ENCODE measurements around the gene PEX11A. TPM values are rescaled to one million over a fixed set of nuclear protein-coding genes. Genes with fewer than 3 reads are reported as not detected.
"Not testable (repeated sequence)": the region's sequence is repeated elsewhere in the genome, so short reads cannot be mapped to it uniquely, and the experiment has no call there.

Gene PEX11A
- total RNA-seq, 3 donors from 2014 or later = 42.3 to 64.2 (median 46.1) TPM

GRCh38 chr15:89693091-89693490, 2.5 kb upstream of the PEX11A start:
- Histone ChIP-seq H3K27me3 (no peaks in the 10 kb centered on the region), H3K36me3 (no peaks in the 10 kb centered on the region), H3K4me3 (no peak overlapping the region), H3K9me3 (no peaks in the 10 kb centered on the region), H3K4me1 (peaks cover 0 to 8% of the 10 kb centered on the region in 2 donors), H3K27ac (no peak overlapping the region)
- intact Hi-C loops (cut with DNase I; ENCODE audit: low total_unique reads) = no loop called here
- DNase-seq (ENCODE audit: low spot score in 2 of 2) = no peak
- TF ChIP-seq POLR2A (IDR thresholded peaks at IDR 0.05) (no peak), POLR2AphosphoS5 (IDR thresholded peaks at IDR 0.05) (no peak), CTCF (IDR thresholded peaks at IDR 0.05) (no peak)

GRCh38 chr15:89689930-89690275, 651 bp downstream of the PEX11A start:
- H3K9me3 ChIP-seq; H3K27me3 ChIP-seq; DNase-seq (ENCODE audit: low spot score in 2 of 2); H3K36me3 ChIP-seq; intact Hi-C loops (cut with DNase I; ENCODE audit: low total_unique reads); H3K4me1 ChIP-seq: not testable (repeated sequence)
- H3K4me3 ChIP-seq = peak overlapping the region; percentile 69 to 95 (median 89)
- peak overlapping the region; percentile 86 to 88 for H3K27ac ChIP-seq

GRCh38 chr15:89686522-89686921, 4.0 kb downstream of the PEX11A start:
- intact Hi-C loops (cut with DNase I; ENCODE audit: low total_unique reads) = no loop called here
- H3K27me3 ChIP-seq = no peaks in the 10 kb centered on the region
- no peak overlapping the region for H3K27ac ChIP-seq
- TF ChIP-seq CTCF (IDR thresholded peaks at IDR 0.05) = no peak
- peaks cover 0 to 8% of the 10 kb centered on the region in 2 donors for H3K4me1 ChIP-seq
- no peak for DNase-seq (ENCODE audit: low spot score in 2 of 2)
- H3K9me3 ChIP-seq = no peaks in the 10 kb centered on the region
- no peaks in the 10 kb centered on the region for H3K36me3 ChIP-seq
- H3K4me3 ChIP-seq = no peak overlapping the region

GRCh38 chr15:89685995-89686394, 4.6 kb downstream of the PEX11A start:
- peaks cover 0 to 11% of the 10 kb centered on the region in 2 donors for H3K4me1 ChIP-seq
- no peak overlapping the region for H3K27ac ChIP-seq
- no peaks in the 10 kb centered on the region for H3K9me3 ChIP-seq

GRCh38 chr15:89681146-89681545, 9.4 kb downstream of the PEX11A start:
- H3K36me3 ChIP-seq = no peaks in the 10 kb centered on the region
- no peaks in the 10 kb centered on the region for H3K9me3 ChIP-seq
- H3K27me3 ChIP-seq = no peaks in the 10 kb centered on the region
- H3K4me1 ChIP-seq = peaks cover 6 to 13% of the 10 kb centered on the region in 2 donors
- H3K27ac ChIP-seq = peak overlapping the region; percentile 79 to 80
- H3K4me3 ChIP-seq = no peak overlapping the region
- intact Hi-C loops (cut with DNase I; ENCODE audit: low total_unique reads) = no loop called here
- DNase-seq (ENCODE audit: low spot score in 2 of 2) = no peak
- TF ChIP-seq CTCF (IDR thresholded peaks at IDR 0.05) (no peak), POLR2A (IDR thresholded peaks at IDR 0.05) (no peak), POLR2AphosphoS5 (IDR thresholded peaks at IDR 0.05) (no peak)

More at GRCh38 chr15:89685995-89686394, 4.6 kb downstream of the PEX11A start:
- H3K4me3 ChIP-seq = no peak overlapping the region
- H3K36me3 ChIP-seq = no peaks in the 10 kb centered on the region
- DNase-seq (ENCODE audit: low spot score in 2 of 2) = no peak
- TF ChIP-seq CTCF (IDR thresholded peaks at IDR 0.05) = no peak
- TF ChIP-seq POLR2AphosphoS5 (IDR thresholded peaks at IDR 0.05) = no peak
- TF ChIP-seq POLR2A (IDR thresholded peaks at IDR 0.05) = no peak
- intact Hi-C loops (cut with DNase I; ENCODE audit: low total_unique reads) = no loop called here
- no peaks in the 10 kb centered on the region for H3K27me3 ChIP-seq

- peak; percentile 65 to 77 for DNase-seq (ENCODE audit: low spot score in 2 of 2)
- H3K4me3 ChIP-seq = peak overlapping the region in 1 of 3 donors; percentile 3
- TF ChIP-seq CTCF (IDR thresholded peaks at IDR 0.05) (no peak), POLR2A (IDR thresholded peaks at IDR 0.05) (no peak), POLR2AphosphoS5 (IDR thresholded peaks at IDR 0.05) (peak; percentile 67 to 89 (median 81))
- H3K9me3 ChIP-seq = no peaks in the 10 kb centered on the region
- intact Hi-C loops (cut with DNase I; ENCODE audit: low total_unique reads) = no loop called here
- H3K36me3 ChIP-seq = no peaks in the 10 kb centered on the region
- peak overlapping the region; percentile 79 to 80 for H3K27ac ChIP-seq
- no peaks in the 10 kb centered on the region for H3K27me3 ChIP-seq
- peaks cover 6 to 13% of the 10 kb centered on the region in 2 donors for H3K4me1 ChIP-seq
Measured at GRCh38 chr15:89680282-89680873, 10.2 kb downstream of the PEX11A start.

Measured in breast epithelium (tissue), 4 donors.